HepG2 (cell line): ENCODE results near the gene CEP20. TPM values are rescaled to one million over a fixed set of nuclear protein-coding genes. Genes with fewer than 3 reads are reported as not detected.

ENCODE experiments used
- HNRNPUL1 ChIP-seq: fragments of 200-400 bp; formaldehyde crosslinking; IDR thresholded peaks from 2 replicates; pipeline ENCODE4 v1.6.1; 2017; ENCODE audit warnings: low read depth, mild to moderate bottlenecking, low read length, moderate library complexity
- HOXA9 ChIP-seq: sonication (generic); formaldehyde crosslinking; IDR thresholded peaks from 2 replicates; pipeline ENCODE4 v1.8.1; 2022; ENCODE audit warnings: missing genetic modification reagents, mild to moderate bottlenecking, moderate library complexity, borderline replicate concordance
- MAFK ChIP-seq, 2 experiments: IDR thresholded peaks in 1 of 2; conservative IDR thresholded peaks in 1 of 2; 2 replicates each; pipeline ENCODE4 v1.6.1; 2011; ENCODE audit warnings: improper control_type of control experiment in 2 of 2, low read length in 2 of 2
- PPARG ChIP-seq: conservative IDR thresholded peaks from 2 replicates; pipeline ENCODE4 v1.6.1; 2016; ENCODE audit warnings: missing biosample characterization, missing genetic modification reagents
- SMARCC2 ChIP-seq: fragments of 450-650 bp; IDR thresholded peaks from 2 replicates; pipeline ENCODE4 v1.6.1; 2017; ENCODE audit warnings: antibody characterized with exemption, mild to moderate bottlenecking
- ZFP82 ChIP-seq: sonication (generic); formaldehyde crosslinking; IDR thresholded peaks from 2 replicates; pipeline ENCODE4 v1.5.1; 2020; ENCODE audit warnings: mild to moderate bottlenecking, missing genetic modification reagents, borderline replicate concordance
- ZKSCAN8 ChIP-seq: IDR thresholded peaks from 2 replicates; pipeline ENCODE4 v1.6.1; 2016; ENCODE audit warnings: borderline replicate concordance, missing genetic modification reagents, missing compliant biosample characterization
- ZNF207 ChIP-seq: fragments of 450-650 bp; IDR thresholded peaks from 2 replicates; pipeline ENCODE4 v1.6.1; 2016; ENCODE audit warnings: antibody characterized with exemption, borderline replicate concordance
- ZNF263 ChIP-seq: sonication (generic); formaldehyde crosslinking; IDR thresholded peaks from 2 replicates; pipeline ENCODE4 v1.4.0; 2020; ENCODE audit warnings: missing genetic modification reagents
- ZNF282 ChIP-seq: fragments of 450-650 bp; IDR thresholded peaks from 2 replicates; pipeline ENCODE4 v1.6.1; 2018; ENCODE audit not compliant: partially characterized antibody
- ZSCAN25 ChIP-seq: sonication (generic); formaldehyde crosslinking; IDR thresholded peaks from 2 replicates; pipeline ENCODE4 v1.8.0; 2022; ENCODE audit warnings: mild to moderate bottlenecking, missing genetic modification reagents
- polyA plus RNA-seq, 8 experiments: library from polyadenylated mRNA; depleted of rRNA in 3 of 8; stranded (reverse) in 7 of 8; unstranded in 1 of 8; fragments of >200 nt; fragmentation: Illumina TruSeq in 4 of 8; extraction: Trizol in 4 of 8; gene quantifications; 2 replicates each; pipeline versions ENCODE4 v1.2.1 to v1.2.3, GENCODE V29; 2011 to 2016; ENCODE audit warnings: low read depth in 4 of 8, missing spikeins in 1 of 8, mixed read lengths in 1 of 8; ENCODE audit not compliant: insufficient read depth in 1 of 8
- total RNA-seq, 5 experiments: library from RNA; depleted of rRNA; stranded (reverse); fragments of >200 nt; fragmentation: Illumina TruSeq; extraction: Trizol; gene quantifications; 2 replicates each; pipeline ENCODE4 v1.2.3, GENCODE V29; 2016; ENCODE audit warnings: low read depth in 1 of 5
- TF ChIP-seq, protein P1 (sequence below): IDR thresholded peaks from 2 replicates; pipeline ENCODE4 v1.6.1; 2016; ENCODE audit warnings: missing biosample characterization, missing genetic modification reagents, low read depth
- TF ChIP-seq, protein P2 (sequence below): sonication (generic); formaldehyde crosslinking; IDR thresholded peaks from 2 replicates; pipeline ENCODE4 v1.4.0; 2020; ENCODE audit warnings: mild to moderate bottlenecking, missing genetic modification reagents
- TF ChIP-seq, protein P3 (sequence below): sonication (generic); formaldehyde crosslinking; IDR thresholded peaks from 2 replicates; pipeline ENCODE4 v1.9.0; 2022; ENCODE audit warnings: missing genetic modification reagents, mild to moderate bottlenecking, borderline replicate concordance
- TF ChIP-seq, protein P4 (sequence below): IDR thresholded peaks from 2 replicates; pipeline ENCODE4 v1.6.1; 2012; ENCODE audit warnings: inconsistent platforms
- TF ChIP-seq, protein P5 (sequence below): sonication (generic); formaldehyde crosslinking; IDR thresholded peaks from 2 replicates; pipeline ENCODE4 v1.4.0; 2020; ENCODE audit warnings: missing genetic modification reagents
- TF ChIP-seq, protein P6 (sequence below): sonication (generic); formaldehyde crosslinking; IDR thresholded peaks from 2 replicates; pipeline ENCODE4 v1.4.0; 2020; ENCODE audit warnings: missing genetic modification reagents
- TF ChIP-seq, protein P7 (sequence below): sonication (generic); formaldehyde crosslinking; IDR thresholded peaks from 2 replicates; pipeline ENCODE4 v1.4.0; 2020; ENCODE audit warnings: missing genetic modification reagents

CEP20 gene
- total and polyA plus RNA-seq, 2 of the 13 experiments (the other 11 are each of a cell fraction or from before 2014, with no cell fraction given), result 53.0 to 54.1 TPM

DNA sequence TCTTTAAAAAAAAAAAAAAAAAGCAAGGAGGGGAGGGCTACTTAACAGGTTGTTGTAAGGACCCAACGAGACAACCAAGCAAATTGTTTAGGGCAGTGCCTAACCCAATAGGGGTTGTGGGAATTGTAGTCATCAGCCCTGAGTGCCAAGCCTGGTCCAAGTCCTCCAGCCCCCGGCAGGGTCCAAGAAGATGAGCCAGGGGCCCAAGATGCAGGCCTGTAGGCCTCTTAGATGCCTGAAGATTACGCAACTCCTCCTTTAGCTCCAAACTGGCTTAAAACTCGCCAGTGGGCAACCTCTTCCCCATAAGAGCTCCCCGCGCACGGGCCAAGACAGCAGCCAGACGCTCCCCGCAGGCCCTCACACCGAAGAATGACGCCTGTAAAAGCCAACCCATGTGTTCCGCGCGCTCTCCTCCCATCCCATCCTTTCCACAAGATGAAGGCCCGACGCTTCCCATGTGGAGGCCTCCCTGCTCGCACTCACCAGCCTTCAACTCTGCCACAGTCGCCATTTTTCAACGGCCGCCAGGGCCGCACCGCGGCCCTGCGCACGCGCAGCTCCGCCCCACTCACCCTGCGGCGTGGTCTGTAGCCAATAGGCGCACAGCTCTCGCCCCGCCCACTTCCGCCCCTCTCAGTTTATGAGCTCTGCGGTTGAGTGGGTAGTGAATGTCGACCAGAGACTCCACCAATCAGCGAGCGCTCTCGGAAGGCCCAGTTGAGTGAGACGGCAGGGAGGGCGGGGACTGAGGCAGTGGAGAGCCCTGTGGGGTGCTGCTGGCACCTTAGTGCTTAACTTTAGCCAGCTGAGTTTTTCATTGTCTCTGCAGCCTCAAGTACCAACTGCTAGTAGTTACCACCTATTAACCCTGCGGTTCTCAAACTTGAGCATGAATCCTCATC is at the start of gene CEP20 (continued):
- TF ChIP-seq, protein P1, sequence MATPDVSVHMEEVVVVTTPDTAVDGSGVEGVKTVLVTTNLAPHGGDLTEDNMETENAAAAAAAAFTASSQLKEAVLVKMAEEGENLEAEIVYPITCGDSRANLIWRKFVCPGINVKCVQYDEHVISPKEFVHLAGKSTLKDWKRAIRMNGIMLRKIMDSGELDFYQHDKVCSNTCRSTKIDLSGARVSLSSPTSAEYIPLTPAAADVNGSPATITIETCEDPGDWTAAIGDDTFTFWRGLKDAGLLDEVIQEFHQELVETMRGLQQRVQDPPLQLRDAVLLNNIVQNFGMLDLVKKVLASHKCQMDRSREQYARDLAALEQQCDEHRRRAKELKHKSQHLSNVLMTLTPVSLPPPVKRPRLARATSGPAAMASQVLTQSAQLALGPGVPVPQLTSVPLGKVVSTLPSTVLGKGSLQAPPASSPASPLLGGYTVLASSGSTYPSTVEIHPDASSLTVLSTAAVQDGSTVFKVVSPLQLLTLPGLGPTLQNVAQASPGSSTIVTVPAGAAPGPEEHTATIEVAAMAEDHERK (CRISPR knock-in tag), result no peak
- TF ChIP-seq HOXA9 (CRISPR knock-in tag) (no peak), HNRNPUL1 (no peak), MAFK (conservative IDR thresholded peaks at IDR 0.05 in 1 of 2, IDR thresholded peaks at IDR 0.05 in 1 of 2; ENCODE audit: low read length in 2 of 2) (peak in 1 of 2 experiments; percentile 0; a peak in 1 of 4 replicates), PPARG (CRISPR knock-in tag) (peak; percentile 74), ZNF282 (no peak), ZNF207 (no peak), SMARCC2 (no peak), ZNF263 (peak; percentile 81), ZKSCAN8 (CRISPR knock-in tag) (no peak), ZSCAN25 (CRISPR knock-in tag) (peak; percentile 78; the same call in 1 of the 2 replicates), ZFP82 (no peak; the same call in 1 of the 2 replicates)
- TF ChIP-seq, protein P2, sequence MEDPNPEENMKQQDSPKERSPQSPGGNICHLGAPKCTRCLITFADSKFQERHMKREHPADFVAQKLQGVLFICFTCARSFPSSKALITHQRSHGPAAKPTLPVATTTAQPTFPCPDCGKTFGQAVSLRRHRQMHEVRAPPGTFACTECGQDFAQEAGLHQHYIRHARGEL (CRISPR knock-in tag), result no peak
- TF ChIP-seq, protein P3, sequence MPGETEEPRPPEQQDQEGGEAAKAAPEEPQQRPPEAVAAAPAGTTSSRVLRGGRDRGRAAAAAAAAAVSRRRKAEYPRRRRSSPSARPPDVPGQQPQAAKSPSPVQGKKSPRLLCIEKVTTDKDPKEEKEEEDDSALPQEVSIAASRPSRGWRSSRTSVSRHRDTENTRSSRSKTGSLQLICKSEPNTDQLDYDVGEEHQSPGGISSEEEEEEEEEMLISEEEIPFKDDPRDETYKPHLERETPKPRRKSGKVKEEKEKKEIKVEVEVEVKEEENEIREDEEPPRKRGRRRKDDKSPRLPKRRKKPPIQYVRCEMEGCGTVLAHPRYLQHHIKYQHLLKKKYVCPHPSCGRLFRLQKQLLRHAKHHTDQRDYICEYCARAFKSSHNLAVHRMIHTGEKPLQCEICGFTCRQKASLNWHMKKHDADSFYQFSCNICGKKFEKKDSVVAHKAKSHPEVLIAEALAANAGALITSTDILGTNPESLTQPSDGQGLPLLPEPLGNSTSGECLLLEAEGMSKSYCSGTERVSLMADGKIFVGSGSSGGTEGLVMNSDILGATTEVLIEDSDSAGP, result peak; percentile 90; the same call in 1 of the 2 replicates
- TF ChIP-seq, protein P4, sequence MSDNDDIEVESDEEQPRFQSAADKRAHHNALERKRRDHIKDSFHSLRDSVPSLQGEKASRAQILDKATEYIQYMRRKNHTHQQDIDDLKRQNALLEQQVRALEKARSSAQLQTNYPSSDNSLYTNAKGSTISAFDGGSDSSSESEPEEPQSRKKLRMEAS, result peak; percentile 85
- TF ChIP-seq, protein P5, sequence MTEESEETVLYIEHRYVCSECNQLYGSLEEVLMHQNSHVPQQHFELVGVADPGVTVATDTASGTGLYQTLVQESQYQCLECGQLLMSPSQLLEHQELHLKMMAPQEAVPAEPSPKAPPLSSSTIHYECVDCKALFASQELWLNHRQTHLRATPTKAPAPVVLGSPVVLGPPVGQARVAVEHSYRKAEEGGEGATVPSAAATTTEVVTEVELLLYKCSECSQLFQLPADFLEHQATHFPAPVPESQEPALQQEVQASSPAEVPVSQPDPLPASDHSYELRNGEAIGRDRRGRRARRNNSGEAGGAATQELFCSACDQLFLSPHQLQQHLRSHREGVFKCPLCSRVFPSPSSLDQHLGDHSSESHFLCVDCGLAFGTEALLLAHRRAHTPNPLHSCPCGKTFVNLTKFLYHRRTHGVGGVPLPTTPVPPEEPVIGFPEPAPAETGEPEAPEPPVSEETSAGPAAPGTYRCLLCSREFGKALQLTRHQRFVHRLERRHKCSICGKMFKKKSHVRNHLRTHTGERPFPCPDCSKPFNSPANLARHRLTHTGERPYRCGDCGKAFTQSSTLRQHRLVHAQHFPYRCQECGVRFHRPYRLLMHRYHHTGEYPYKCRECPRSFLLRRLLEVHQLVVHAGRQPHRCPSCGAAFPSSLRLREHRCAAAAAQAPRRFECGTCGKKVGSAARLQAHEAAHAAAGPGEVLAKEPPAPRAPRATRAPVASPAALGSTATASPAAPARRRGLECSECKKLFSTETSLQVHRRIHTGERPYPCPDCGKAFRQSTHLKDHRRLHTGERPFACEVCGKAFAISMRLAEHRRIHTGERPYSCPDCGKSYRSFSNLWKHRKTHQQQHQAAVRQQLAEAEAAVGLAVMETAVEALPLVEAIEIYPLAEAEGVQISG (CRISPR knock-in tag), result peak; percentile 62; the same call in 1 of the 2 replicates
- TF ChIP-seq, protein P6, sequence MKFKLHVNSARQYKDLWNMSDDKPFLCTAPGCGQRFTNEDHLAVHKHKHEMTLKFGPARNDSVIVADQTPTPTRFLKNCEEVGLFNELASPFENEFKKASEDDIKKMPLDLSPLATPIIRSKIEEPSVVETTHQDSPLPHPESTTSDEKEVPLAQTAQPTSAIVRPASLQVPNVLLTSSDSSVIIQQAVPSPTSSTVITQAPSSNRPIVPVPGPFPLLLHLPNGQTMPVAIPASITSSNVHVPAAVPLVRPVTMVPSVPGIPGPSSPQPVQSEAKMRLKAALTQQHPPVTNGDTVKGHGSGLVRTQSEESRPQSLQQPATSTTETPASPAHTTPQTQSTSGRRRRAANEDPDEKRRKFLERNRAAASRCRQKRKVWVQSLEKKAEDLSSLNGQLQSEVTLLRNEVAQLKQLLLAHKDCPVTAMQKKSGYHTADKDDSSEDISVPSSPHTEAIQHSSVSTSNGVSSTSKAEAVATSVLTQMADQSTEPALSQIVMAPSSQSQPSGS (CRISPR knock-in tag), result peak; percentile 35; the same call in 1 of the 2 replicates
- TF ChIP-seq, protein P7, sequence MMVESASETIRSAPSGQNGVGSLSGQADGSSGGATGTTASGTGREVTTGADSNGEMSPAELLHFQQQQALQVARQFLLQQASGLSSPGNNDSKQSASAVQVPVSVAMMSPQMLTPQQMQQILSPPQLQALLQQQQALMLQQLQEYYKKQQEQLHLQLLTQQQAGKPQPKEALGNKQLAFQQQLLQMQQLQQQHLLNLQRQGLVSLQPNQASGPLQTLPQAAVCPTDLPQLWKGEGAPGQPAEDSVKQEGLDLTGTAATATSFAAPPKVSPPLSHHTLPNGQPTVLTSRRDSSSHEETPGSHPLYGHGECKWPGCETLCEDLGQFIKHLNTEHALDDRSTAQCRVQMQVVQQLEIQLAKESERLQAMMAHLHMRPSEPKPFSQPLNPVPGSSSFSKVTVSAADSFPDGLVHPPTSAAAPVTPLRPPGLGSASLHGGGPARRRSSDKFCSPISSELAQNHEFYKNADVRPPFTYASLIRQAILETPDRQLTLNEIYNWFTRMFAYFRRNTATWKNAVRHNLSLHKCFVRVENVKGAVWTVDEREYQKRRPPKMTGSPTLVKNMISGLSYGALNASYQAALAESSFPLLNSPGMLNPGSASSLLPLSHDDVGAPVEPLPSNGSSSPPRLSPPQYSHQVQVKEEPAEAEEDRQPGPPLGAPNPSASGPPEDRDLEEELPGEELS (CRISPR knock-in tag), result peak; percentile 10; the same call in 1 of the 2 replicates
